ENCODE measurements around the gene ANKRD9.
"Not testable (repeated sequence)": the region's sequence is repeated elsewhere in the genome, so short reads cannot be mapped to it uniquely, and the experiment has no call there.

ANKRD9 gene

DNA sequence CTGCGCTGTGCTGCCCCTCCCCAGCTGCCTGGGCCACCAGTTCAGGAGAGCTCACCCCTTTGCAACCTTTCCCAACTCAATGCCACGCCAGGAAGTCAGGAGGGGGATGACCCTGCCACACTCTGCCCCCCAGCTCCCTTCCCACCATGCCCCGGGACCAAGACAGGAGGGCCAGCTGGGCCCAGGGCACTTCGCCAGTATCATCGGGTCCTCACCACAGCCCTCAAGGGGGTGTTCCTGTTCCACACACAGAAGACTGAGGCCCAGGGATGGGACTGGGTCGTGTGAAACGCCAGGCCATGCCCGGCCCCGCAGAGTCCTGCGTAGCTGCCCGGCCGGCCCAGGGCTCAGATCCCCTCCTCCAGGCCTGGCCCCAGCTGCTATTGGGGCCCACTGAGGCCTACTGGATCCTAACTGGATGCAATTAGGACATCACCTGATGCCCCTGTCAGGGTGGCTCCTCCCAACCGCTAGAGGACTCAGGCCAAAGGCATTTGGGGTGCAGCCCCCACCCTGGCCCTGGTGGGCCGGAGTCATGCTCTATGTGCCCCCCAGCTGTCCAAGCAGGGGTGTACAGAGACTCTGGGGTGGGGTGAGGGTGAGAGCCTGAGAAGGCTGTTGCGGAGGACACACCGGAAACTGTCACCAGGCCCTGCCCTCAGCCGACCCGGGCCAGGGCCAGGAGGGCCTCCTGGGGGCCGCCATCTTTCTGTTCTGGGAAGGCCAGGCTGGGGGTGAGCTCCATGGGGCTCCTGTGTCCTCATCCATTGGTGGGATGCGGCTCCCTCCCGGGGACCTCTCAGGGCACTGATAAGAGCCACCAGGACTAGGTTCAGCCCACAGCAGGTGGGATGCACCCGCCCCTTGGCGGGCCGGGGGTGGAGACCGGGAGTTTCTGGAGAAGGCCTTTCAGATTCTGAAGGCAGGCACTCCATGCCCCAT is 29.3 kb upstream of the ANKRD9 start:
- DNase-seq = no peak

DNA sequence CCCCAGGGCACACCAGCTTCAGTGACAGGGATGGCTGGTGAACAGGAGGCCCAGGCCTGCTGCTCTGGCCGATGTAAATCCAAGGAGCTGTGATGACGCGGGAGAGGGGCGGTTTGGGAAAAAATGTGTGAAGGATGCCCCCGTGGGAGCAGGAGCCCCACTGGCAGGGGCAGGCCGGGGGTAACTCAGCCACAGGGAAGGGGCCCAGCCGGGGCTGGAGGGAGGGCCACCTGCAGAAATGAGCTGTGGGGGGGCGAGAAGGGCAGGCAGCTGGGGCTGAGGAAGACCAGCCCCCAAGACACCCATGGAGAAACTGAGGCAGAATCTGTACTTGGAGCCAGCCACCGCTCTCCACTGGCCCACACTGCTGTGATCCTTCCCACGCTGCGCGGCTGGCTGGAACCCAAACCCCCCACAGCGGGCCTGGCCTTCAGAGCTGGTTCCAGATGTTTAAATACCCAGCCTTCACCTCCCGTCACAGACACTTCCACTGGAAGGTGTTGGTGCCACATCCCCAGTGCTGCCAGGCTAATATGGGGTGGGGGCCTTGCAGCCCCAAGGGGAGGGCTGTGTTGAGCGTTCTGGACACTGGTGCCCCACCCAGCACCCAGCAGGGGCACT is 28.5 kb upstream of the ANKRD9 start:
- no peak for DNase-seq

DNA sequence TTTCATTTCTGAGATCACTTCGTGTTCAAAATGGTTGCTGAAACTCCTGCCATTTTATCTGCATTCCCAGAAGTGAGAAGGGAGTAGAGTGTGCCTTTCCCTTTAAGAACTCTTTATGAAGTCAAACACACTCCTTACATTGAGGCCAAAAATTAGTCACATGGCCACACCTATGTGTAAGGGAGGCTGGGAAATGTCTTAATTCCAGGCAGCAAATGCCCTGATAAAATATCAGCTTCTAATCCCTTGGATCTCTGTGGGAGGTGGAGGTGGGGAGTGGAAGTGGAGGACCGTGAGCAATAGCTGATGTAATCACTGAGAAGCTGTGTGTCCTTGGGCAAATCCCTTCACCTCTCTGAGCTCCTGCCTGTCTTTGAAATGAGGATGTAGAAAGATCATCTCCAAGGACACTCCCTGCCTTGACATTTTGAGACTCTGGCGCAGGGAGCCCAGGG is 22.7 kb upstream of the ANKRD9 start:
- DNase-seq = no peak

DNA sequence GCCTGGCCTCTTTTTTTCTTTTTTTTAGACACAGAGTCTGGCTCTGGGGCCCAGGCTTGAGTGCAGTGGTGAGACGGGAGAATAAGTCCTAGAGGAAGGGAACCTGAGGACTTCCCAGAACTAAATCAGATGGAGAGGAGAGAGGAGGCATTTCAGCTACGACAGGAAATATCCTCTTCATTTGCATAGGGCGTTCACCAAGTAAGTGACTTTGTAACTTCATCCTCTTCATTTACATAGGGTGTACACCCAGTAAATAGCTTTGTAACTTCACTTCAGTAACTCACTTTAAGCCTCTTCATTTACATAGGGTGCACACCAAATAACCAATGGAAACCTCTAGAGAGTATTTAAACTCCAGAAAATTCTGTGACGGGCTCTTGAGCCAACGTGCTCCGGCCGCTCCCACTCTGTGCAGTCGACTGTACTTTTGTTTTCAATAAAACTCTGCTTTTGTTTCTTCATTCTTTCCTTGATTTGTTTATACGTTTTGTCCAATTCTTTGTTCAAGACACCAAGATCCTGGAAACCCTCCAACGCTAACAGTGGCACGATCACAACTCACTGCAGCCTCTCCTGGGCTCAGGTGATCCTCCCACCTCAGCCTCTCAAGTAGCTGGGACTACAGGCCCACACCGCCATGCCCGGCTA is 21.4 kb upstream of the ANKRD9 start:
- DNase-seq = no peak

DNA sequence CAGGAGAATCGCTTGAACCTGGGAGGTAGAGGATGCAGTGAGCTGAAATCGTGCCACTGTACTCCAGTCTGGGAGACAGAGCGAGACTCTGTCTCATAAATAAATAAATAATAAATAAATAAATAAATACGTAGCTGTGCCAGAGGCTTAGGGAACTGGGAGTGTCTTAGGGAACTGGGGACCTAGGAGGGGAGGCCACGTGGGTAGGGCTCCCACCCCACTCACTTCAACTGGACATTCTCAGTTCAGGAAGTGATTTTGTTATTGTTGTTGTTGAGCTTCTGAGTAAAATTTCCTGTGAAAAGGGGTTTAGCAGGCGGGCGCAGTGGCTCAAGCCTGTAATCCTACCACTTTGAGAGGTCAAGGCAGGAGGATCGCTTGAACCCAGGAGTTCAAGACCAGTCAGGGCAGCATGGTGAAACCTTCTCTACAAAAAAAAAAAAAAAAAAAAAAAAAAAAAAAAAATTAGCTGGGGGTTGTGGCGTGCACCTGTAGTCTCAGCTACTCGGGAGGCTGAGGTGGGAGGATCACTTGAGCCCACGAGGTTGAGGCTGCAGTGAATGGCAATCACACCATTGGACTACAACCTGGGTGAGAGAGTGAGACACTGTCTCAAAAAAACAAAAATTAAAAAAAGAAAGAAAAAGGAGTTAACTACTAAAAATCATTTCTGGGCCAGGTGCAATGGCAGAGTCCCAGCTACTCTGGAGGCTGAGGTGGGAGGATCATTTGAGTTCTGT is 19.0 kb upstream of the ANKRD9 start:
- DNase-seq = no peak

DNA sequence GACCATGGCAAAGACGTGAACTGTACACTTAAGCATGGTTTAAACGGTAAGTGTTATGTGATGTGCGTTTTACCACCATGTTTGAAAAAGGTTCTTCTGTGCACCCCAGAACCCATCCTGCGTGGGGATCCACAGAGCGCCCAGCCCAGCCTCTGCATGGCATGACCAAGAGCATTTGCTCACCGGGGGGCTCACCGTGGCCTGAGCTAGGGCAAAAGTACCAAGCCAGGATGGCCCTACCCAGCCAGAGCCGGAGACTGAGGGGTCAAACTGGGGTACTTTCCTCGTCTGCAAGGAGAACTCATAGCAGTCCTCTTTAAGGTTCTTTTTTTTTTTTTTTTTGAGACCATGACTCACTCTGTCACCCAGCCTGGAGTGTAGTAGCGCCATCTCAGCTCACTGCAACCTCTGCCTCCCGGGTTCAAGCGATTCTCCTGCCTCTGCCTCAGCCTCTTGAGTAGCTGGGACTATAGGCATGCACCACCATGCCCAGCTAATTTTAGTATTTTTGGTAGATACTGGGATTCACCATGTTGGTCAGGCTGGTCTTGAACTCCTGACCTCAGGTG is 16.4 kb upstream of the ANKRD9 start:
- no peak for DNase-seq

DNA sequence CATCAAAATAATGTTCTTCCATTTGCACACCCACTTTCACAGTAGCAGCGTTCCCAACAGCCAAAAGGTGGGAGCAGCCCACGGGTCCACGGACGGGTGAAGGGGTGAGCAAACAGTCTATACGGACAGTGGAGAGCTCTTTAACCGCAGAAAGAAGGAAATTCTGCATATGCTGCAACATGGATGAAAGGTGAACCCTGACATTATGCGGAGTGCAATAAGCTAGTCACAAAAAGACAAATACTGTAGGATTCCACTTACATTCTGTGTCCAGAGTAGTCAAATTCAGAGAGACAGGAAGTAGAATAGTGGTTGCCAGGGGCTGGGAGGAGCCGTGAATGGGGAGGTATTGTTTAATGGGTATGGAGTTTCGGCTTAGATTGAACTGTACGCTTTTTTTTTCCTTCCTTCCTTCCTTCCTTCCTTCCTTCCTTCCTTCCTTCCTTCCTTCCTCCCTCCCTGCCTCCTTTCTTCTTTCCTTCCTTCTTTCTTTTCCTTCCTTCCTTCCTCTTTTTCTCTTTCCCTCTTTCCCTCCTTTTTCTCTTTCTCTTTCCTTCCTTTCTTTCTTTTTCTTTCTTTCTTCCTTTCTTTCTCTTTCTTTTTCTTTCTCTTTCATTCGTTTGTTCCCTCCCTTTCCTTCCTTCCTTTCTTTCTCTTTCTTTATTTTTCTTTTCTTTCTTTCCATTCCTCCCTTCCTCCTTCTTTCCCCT is 15.8 kb upstream of the ANKRD9 start:
- peak; percentile 50 for DNase-seq

DNA sequence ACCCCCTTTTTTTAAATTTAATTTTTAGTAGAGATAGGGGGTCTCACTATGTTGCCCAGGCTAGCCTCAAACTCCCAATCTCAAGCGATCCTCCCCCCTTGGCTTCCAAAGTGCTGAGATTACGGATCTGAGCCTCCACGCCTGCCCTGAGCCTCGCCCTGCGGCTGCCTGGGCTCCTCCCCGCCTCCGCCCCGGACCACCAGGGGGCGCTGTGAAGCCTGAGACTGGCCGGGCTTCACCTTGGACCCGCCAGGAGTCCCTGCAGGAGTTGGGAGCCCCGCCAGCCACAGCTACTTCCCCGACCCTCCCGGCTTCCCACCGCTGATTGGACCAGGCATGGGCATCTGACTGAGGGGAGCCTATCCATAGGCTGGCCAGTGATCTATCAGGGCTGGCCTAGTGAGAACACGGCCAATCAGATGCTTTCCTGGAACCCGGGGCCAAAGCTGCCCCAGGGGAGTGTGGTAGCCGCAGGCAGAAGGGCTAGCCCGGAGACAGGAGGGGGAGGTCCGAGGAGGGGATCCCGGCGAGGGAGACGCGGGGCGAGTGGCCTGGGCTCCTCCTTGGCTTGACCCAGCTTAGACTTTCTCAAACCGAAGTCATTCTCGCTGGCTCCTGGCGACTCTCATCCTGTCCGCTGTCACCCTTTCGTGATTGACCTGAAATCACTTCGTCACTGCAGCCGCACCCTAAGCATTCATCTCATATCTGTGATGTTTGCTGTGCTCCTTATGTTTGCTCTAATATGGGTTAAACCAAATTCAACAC is 15.1 kb upstream of the ANKRD9 start:
- peak; percentile 95 for DNase-seq

DNA sequence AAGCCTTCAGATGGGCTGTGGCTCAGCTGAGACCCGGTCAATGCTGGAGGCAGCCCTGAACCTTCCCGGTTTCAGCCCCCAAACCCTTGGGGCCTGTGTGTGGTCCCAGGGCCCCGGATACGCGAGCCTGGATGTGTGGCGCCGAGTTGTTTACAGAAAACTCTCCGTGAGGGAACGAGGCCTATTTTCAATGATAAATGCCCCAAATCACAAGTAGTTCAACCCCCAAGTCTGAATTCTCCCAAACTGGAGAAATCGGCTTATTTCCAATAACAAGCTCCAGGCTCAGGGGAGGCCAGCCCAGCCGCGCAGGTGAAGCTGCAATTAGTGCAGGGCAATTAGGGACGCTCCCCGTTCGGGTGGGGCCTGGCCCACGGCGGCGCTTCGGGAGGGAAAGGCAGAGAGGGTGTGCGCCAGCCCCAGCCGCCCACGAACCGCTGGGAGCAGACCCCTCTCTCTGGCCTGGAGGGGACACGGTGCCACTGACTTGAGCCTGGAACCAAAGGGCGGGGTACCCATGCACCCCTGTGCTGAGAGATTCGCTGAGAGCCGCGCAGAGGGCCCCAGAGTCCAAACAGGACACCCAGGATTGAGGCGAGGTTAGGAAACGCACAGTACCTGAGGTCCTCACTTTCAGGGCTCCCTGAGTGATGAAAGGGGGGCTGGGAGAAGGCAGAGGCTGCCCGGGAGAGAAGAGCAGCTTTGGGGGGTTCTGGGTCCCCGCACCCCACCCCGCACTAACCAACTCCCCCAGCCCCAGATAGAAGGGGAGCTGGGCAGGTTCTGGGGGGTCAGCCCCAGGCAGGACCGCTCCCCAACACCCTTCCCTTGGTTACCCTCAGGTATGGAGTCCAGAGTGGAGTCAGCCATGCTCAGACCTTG is 14.2 kb upstream of the ANKRD9 start:
- DNase-seq = no peak

DNA sequence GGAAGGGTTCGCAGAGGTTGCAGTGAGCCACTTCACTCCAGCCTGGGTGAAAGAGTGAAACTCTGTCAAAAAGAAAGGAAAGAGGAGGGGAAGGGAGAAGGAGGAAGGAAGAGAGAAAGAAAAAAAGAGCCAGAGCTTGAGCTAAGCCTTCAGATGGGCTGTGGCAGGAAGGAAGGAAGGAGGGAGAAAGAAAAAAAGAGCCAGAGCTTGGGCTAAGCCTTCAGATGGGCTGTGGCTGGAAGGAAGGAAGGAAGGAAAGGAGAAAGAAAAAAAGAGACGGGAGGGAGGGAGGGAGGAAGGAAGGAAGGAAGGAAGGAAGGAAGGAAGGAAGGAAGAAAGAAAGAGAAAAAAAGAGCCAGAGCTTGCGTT is 13.6 kb upstream of the ANKRD9 start:
- DNase-seq = no peak

DNA sequence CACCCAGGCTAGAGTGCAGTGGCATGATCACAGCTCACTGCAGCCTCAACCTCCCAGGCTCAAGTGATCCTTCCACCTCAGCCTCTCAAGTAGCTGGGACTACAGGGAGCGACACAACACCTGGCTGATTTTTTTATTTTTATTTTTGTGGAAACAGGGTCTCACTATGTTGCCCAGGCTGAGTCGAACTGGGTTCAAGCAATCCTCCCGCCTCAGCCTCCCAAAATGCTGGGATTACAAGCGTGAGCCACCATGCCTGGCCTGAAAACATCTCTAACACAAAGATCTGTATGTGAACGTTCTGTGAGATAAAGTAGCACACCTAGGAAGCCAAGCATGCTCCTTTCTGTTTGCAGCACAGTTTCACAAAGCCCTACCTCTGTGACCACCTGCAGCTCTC is 10.1 kb upstream of the ANKRD9 start:
- DNase-seq = not testable (repeated sequence)

DNA sequence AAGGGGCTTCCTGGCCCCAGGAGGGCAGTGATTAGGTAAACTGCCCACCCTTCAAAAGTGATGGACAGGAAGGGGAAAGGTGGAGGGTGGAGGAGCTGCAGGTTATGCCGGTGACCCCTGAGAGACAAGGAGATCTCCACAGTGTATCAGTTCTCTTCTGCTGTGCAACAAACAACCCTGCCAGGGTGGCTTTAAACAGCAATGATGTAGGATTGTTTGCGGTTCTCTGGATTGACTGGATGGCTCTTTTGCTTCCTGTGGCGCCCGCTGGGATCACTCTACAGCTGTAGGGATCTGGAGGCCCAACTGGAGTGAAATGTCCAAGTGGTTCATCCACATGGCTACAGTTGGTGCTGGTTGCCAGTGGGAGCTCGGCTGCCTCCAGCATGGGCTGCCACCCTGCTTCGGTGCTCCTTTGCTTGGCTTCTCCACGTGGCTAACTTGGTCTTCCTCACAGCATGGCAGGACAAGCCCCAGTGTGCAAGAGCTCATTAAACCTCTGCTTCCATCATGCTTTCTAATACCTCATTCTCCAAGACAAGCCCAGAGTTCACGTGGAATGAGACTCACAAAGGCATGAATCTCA is 8.6 kb upstream of the ANKRD9 start:
- no peak for DNase-seq

DNA sequence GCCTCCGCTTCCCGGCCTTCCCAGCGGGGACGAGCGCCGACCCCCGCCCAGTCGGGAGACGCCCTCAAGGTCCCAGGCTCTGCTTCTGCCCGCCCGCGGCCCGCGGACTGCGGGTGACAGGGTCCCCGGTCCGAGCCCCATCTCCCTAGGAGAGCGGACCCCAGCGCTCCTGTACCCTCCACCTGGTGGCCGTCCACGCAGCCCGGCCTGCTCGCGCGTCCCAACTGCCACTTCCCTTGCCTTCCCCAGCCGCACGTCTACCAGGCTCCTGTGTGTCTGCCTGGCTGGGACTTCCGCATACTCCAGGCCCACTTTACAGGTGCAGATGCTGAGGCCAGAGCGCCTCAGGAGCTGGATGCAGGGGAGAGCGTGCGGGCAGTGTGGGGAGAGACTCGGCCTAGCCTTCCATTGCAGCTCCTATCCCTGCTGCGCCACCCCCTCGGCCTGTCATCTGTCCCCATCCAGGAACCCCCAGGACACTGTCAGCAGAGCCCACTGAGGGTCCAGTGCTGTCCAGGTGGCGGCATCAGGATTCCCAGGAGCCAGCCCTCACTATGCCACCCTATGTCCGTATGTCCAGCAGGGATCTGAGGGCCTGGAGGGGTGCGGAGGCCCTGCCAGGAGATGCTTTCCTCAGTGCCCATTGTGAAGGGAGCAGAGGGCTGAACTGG is 8.0 kb upstream of the ANKRD9 start:
- DNase-seq = no peak

DNA sequence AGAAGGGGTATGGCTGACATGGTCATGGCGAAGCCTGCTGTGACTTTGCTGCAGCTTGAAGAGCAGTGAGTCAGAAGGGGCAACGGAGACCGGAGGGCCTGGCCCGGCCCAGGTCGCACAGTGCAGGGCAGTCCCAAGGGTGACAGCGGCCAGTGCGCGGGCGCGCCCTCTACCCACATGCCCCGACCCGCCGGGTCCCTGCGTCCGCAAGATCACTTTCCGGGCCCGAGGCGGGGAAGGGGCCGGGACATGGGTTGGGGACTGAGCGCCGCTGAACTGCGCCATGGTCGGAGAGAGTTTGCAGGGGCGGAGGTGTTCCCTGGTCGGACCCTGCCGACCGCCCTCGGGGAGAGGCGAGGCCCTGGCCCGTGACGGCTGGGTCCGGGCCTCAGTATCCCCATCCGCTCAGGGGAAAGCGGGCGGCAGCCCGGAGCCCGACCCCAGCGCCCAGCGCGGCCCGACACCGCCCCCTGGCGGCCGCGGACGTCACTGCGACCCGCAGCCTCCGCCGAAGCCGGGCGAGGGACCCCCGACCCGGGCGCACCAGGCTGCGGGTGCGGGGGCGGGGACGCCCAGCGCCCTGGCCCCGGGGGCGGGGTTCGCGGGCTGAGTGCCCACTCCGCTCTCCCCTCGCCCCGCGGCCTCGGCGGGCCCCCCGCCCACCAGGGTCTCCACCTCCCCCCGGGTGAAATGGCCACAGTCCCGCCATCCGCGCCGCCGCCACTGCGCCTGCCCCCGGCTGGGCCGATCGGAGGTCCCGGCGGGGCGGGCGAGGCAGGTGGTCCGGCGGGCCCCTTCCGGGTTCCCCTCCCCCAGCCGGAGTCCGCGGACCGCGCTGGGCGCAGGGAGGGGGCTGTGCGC is 7.2 kb upstream of the ANKRD9 start:
- peak; percentile 74 for DNase-seq

DNA sequence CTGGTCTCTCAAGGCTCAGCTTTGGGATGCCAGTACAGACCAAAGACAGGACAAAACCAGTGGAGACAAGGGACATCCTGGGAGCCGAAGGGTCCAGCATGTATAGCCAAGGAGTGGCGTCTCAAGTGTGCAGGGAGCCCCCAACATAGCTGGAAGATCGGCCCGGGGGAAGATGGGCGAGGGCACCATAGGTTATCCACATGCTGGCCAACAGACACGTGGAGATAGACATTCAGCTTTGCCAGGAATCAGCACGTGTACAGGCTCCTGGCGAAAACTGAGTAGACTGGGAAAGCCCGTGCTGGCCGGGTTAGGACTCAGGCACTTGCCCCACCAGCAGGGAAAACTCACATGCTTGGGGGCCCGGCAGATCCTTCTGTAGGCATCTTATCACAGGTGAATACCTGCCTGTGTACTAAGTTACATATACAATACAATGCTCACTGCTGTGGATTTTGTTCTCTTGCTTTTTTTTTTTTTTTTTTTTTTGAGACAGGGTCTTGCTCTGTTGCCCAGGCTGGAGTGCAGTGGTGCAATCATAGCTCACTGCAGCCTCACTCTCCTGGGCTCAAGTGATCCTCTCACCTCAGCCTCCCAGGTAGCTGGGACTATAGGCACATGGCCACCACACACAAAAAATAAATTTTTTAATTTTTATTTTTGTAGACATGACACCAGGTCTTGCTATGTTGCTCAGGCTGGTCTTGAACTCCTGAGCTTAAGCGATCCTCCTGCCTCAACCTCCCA is 5.6 kb upstream of the ANKRD9 start:
- DNase-seq = no peak

DNA sequence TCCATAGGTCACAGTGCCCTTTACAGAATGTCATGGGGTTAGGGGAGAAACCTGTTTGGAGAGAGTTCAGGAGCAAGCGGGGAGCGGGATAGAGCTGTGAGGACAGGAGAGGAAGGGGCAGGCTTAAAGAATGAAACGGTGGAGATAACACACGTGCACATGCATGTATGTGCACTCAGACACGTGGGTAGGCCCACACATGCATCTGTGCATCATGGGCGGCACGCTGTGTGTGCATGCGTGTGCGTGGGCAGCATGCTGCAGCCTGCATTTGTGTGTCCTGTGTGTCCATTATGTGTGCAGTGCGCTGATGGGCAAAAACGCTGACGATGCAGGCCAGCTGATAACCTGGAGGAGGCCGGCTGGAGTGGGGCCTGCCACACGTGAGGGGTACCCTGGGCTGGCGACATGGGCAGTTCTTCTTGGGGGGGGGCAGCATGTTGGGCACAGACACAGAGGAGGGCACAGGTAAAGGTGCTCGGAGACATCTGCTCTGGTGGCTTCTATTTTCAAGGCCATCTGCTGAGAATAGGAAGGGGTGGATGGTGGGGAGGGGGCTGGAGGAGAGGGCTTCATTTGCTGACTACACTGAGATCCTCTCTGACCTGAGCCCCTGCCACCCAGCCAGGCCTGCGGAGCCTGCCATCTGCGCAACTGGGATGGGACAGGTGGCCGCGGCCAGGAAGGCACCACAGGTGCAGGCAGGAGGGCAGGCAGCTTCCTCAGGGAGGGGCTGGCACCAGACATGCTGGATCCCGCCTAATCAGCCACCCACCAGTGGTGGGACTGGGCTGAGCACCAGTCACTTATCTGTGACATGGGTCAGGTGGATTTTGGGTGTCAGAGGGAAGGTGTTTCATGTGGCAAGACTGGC is 4.6 kb upstream of the ANKRD9 start:
- no peak for DNase-seq
